Hippocampal formation (tissue), 2 donors: ENCODE data around the gene SDF2L1.
"Not testable (repeated sequence)": the region's sequence is repeated elsewhere in the genome, so short reads cannot be mapped to it uniquely, and the experiment has no call there.

Source experiments
- DNase-seq, 2 donors: peaks; one replicate each; lab custom pipeline; 2025; lab: John Stamatoyannopoulos, UW

SDF2L1 gene

DNA sequence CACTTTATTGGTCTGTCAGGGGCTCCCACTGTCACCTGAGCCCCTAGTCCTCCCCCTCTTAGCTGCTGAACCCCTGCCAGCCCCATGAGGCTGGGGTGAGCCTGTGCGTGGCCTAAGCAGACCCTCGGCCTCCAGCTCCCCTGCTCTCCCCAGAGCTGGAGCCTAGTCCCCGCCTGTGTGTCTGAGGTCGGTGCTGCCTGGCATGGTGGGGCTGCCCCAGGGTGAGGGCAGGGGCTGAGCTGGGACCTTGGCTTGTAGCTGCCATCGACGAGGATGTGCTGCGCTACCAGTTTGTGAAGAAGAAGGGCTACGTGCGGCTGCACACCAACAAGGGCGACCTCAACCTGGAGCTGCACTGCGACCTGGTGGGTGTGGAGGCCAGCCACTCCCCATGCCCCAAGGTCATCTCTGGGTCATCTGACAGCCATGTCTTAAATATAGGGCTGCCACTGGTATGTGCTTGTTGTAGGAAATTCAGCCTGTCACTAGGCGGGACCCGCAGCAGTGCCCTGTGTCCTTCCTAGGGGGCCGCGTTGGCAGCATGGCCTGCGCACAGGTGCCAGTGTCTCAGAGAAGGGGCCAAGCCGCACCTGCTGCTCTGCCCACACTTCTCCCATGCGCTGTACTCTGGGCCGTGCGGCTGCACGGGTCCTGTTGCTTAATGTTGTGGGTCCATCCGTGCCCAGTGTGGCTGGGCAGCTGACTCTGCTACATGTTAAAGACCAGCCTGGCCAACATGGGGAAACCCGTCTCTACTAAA, 44.7 kb downstream of the SDF2L1 start:
- no peak for DNase-seq

DNA sequence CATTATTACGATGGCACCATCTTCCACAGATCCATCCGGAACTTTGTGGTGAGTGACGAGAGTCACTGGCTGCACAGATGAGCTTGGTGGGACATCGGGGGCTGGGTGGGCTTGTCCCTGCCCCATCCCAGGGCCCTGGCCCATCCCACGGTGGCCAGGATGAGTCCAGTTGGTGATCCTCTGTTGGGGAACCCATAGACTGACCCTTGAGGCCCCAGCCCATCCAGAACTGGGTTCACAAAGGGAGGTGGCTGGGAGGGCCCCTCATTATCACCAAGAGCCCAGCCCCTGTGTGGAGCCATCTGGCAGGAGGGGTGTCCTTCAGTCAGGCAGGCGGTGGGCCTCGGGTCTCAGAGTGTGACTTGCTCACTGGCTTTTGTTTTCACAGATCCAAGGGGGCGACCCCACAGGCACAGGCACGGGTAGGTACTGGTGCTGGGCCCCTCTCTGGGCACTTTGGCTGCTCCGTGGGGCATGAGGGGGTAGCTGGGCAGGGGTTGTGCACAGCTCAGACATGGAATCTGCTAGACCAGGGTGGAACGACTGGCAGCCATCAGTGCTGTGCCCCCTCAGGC, 45.7 kb downstream of the SDF2L1 start:
- no peak for DNase-seq

DNA sequence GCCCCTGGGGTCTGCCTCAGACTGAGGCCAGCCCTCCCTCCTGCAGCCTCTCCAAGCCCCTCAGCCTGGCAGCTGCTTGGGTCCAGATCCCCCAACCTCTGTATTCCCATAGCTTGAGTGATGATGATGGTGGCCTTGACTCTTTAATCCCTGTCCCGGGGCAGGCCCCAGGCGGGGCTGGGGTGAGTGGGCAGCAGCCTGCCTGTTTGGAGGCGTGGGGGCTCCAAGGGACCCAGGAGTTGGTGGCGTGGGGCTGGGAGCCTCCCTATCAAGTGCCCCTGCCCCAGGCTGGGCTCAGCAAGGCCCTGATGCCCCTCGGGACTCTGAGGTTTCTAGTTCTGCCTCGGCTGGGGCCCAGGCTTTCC, 46.2 kb downstream of the SDF2L1 start:
- no peak for DNase-seq

DNA sequence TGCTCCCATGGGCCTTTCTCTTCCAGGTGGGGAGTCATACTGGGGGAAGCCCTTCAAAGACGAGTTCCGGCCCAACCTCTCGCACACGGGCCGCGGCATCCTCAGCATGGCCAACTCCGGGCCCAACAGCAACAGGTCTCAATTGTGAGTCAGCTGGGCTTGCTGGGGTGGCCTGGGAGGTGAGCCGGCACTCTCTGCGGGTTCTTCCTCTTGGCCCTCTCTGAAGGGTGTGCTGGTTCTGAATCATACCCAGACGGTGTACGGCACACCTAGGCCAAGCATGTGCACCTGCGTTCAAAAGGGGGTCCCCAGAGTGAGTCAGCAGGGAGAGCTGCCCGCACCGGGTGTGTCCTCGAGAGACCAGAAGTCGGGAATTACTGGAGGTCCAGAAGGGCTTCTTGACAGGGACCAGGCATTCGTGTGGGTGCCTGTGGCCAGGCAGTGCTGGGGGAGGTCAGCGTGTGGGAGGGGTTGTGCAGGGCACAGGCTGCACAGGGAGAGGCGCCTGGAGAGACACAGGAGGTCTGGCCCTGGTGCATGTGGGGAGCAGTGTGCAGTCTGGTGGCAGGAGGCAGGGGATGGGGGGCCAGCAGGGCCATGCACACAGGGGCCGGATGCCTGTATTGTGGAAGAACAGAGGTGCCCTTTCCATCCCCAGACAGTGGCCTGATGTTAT, 46.7 kb downstream of the SDF2L1 start:
- no peak for DNase-seq

DNA sequence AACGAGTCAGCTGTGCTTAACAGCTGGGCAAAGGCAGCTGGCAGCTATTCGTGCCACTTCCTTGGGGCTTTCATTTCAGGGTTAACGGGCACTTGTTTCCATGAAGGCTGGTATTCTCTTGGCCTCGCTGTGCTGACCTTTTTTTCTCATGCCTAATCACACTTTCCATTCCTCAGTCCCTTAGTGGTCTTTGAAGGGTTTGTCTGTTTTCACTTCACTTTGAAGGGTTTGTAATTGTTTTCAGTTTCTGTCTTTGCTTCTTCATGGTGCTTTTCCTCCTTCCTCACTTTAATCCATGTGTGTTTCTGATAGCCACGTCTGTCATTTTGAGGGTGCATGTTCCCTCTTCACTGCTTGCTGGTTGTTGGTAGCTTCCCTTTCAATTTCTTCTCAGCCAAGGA, 48.3 kb downstream of the SDF2L1 start:
- DNase-seq: no peak

DNA sequence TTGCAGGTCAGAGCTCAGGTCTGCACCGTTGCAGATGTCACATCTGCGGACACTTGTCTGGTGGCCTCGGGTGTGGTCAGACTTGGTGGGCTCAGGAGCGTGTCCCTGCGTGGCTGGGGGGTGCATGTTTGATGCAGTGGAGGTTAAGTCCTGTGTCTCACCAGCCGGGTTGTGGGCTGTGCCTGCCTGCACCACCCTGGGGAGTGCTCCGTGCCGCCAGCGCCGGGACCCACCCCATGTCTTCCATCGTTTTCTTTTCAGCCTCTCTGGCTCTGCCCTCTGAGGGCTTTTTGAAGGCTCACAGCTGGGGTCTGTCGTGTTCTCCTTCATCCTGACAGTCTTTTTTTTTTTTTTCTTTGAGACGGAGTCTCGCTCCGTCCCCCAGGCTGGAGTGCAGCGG, 49.7 kb downstream of the SDF2L1 start:
- no peak for DNase-seq

DNA sequence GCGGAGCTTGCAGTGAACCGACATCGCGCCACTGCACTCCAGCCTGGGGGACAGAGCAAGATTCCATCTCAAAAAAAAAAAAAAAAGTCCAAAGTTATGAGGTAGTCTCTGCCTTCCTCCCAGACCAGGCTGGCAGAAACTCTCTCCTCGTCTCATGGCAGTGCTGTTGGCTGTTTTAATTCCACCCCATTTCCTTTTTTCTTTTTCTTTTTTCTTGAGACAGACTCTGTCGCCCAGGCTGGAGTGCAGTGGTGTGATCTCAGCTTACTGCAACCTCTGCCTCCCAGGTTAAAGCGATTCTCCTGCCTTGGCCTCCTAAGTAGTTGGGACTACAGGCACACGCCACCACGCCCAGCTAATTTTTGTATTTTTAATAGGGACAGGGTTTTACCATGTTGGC, 50.8 kb downstream of the SDF2L1 start:
- DNase-seq: not testable (repeated sequence)

DNA sequence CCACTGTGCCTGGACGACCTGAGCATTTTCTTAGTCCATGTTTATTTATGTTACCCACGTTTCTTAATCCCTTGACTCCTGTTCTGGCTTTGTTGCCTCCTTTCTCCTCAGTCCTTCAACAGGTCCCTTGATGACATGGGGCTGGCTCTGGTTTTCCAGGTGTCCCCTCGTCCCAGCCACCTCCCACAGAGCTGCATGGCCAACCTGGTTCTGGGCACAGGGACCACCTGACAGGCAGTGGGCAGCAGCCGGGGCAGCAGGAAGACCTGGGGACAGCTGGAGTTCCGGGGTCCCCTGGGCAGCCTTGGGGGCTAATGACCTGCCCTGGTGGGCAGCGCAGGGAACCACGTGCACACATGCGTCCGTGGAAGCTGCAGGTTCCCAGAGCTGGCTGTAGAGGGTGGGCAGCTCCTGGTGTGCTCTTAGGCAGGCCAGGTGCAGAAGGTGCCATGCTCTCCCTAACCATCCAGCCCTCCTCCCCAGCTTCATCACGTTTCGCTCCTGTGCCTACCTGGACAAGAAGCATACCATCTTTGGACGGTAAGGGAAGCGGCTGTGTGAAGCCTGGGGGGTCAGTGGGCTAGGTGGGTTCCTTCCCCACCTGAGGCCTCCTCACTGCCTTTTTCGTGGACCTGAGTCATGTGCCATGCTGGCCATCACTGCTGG, 51.4 kb downstream of the SDF2L1 start:
- no peak for DNase-seq
